ENCODE data around the gene SPTBN1. TPM values are rescaled to one million over a fixed set of nuclear protein-coding genes. Genes with fewer than 3 reads are reported as not detected.

The SPTBN1 gene
- total RNA-seq, 2 donors from 2014 or later, result 415 to 524 TPM

DNA sequence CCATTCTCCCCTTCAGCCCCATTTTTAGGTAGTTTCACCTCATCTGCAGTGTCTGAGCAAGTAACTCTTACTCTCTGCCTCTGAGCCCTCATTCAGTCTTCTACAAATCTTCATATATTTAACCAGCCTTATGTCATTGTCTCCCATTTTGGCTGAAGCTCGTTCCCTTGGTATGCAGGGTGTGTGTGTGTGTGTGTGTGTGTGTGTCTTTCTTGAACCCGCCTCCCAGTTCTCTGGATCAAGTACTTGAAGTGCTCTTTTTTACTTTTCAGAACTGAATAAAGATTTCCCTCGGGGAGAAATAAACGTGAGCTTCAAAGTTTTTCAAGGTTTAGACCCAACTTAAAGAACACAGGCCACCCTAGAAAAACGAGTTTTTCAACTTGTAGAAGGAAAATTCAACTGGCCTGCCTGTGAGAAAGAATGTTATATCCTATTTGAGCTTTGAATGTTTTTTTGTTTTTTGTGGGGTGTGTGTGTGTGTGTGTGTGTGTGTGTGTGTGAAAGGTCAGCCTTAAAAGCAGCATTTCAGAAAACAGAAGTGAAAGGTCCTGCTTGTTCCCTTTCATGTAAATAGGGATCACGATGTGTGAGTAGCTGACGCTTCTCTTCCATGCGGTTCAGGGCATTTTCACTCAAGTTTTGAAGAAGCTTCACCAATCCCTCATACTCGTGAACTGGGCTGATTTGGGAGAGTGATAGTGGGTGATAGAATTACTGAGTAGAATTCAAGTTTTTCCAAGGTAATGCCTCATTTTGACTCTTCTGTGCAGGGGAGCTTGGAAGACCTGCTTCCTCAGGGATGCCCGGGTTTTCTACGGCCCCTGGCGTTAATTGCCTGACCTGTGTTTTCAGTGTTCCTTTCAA is 216.7 kb downstream of the SPTBN1 start:
- DNase-seq (ENCODE audit: low spot score) (no peak), ATAC-seq (ENCODE audit: insufficient number of reproducible peaks, low FRiP score, low read depth) (peak; percentile 13)
- Histone ChIP-seq H3K27ac (peak overlapping the region; percentile 66 to 68), H3K4me1 (ENCODE audit: control insufficient read depth in 1 of 2, low read depth in 2 of 2) (peaks cover 6 to 30% of the 10 kb centered on the region in 2 donors), H3K36me3 (peaks cover 8% of the 10 kb centered on the region), H3K4me3 (peak overlapping the region; percentile 52), H3K9me3 (no peaks in the 10 kb centered on the region), H3K27me3 (replicated peaks; ENCODE audit: insufficient read depth) (no peaks in the 10 kb centered on the region)
- TF ChIP-seq CTCF (IDR thresholded peaks at IDR 0.05), result no peak

DNA sequence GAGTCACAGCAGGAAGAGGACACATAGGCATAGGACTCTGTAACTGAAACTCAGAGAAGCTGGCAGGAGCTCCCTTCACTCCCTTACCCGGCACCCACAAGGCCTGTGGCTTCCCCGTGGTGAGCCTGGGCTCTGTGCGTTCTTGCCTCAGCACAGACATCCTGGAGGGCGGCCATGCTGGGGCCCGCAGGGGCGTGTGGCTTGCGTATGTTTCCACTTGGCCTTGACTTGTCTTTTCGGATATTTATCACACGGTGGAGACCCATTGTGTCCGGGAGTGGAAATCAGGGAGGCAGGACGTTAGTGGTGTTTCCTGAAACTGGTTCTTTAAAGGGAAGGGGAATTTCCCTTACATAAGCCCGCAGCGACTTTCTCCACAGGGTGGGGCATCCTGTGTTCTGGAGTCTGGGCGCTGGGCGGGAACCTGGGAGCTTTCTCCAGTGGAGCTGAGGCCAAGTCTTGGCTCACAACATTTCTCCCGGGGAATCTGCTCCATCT is 217.4 kb downstream of the SPTBN1 start:
- Histone ChIP-seq H3K27me3 (replicated peaks; ENCODE audit: insufficient read depth) (no peaks in the 10 kb centered on the region), H3K4me3 (peak overlapping the region; percentile 52), H3K9me3 (no peaks in the 10 kb centered on the region), H3K36me3 (peaks cover under 1% of the 10 kb centered on the region), H3K4me1 (ENCODE audit: control insufficient read depth in 1 of 2, low read depth in 2 of 2) (peaks cover 6 to 30% of the 10 kb centered on the region in 2 donors), H3K27ac (peak overlapping the region; percentile 66 to 68)
- DNase-seq (ENCODE audit: low spot score), result no peak
- no peak for TF ChIP-seq CTCF (IDR thresholded peaks at IDR 0.05)
- ATAC-seq (ENCODE audit: insufficient number of reproducible peaks, low FRiP score, low read depth), result peak; percentile 78

- no peak for TF ChIP-seq CTCF (IDR thresholded peaks at IDR 0.05)
- peaks cover 0 to 16% of the 10 kb centered on the region in 2 donors for H3K4me1 ChIP-seq (ENCODE audit: control insufficient read depth in 1 of 2, low read depth in 2 of 2)
- H3K9me3 ChIP-seq, result no peaks in the 10 kb centered on the region
- H3K27ac ChIP-seq, result no peak overlapping the region
- no peak for ATAC-seq (ENCODE audit: insufficient number of reproducible peaks, low FRiP score, low read depth)
- no peaks in the 10 kb centered on the region for H3K36me3 ChIP-seq
- no peak for DNase-seq (ENCODE audit: low spot score)
- no peaks in the 10 kb centered on the region for H3K27me3 ChIP-seq (replicated peaks; ENCODE audit: insufficient read depth)
- H3K4me3 ChIP-seq, result no peak overlapping the region
These were observed 219.2 kb downstream of the SPTBN1 start for GRCh38 chr2:54675281-54675680.

- DNase-seq (ENCODE audit: low spot score), result no peak
- Histone ChIP-seq H3K4me1 (ENCODE audit: control insufficient read depth in 1 of 2, low read depth in 2 of 2) (peaks cover 0 to 13% of the 10 kb centered on the region in 2 donors), H3K9me3 (no peaks in the 10 kb centered on the region), H3K27me3 (replicated peaks; ENCODE audit: insufficient read depth) (no peaks in the 10 kb centered on the region), H3K4me3 (no peak overlapping the region), H3K36me3 (no peaks in the 10 kb centered on the region), H3K27ac (no peak overlapping the region)
- no peak for TF ChIP-seq CTCF (IDR thresholded peaks at IDR 0.05)
- no peak for ATAC-seq (ENCODE audit: insufficient number of reproducible peaks, low FRiP score, low read depth)
These were observed 219.6 kb downstream of the SPTBN1 start for GRCh38 chr2:54675738-54676137.

DNA sequence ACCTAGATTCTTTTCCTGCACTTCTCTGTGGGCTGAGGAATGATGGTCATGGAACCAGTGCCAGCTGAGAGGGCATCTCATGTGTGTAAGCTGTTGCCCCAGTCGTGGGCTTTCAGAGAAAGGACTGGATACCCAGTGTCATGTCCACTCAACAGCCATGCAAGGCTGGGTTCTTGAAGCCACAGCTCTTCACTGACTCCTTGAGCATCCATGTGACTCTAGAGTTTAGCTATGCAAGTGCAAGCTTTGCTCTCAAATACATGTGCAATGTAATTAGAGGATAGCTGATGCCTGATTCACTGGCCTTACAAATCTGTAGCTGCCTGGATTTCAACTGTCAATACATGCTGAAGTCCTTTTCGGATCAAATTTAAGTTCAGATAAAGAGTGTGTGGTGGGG is 220.5 kb downstream of the SPTBN1 start:
- Histone ChIP-seq H3K4me3 (no peak overlapping the region), H3K27ac (no peak overlapping the region), H3K9me3 (no peaks in the 10 kb centered on the region), H3K27me3 (replicated peaks; ENCODE audit: insufficient read depth) (no peaks in the 10 kb centered on the region), H3K4me1 (ENCODE audit: control insufficient read depth in 1 of 2, low read depth in 2 of 2) (peaks cover 0 to 13% of the 10 kb centered on the region in 2 donors), H3K36me3 (no peaks in the 10 kb centered on the region)
- TF ChIP-seq CTCF (IDR thresholded peaks at IDR 0.05), result no peak
- no peak for ATAC-seq (ENCODE audit: insufficient number of reproducible peaks, low FRiP score, low read depth)
- no peak for DNase-seq (ENCODE audit: low spot score)
